H9 (cell line): ENCODE data around the gene COMMD4. TPM values are rescaled to one million over a fixed set of nuclear protein-coding genes. Genes with fewer than 3 reads are reported as not detected.

Experiments
- DNase-seq: peaks from one replicate; pipeline ENCODE4 v3.0.0-alpha.2; 2017
- H2AFZ ChIP-seq: one replicate; pipeline ENCODE4 v1.6.1; 2013; ENCODE audit warnings: mild to moderate bottlenecking, low read length, control low read depth, moderate library complexity
- H2AK5ac ChIP-seq: 2 replicates; pipeline ENCODE4 v1.6.1; 2013; ENCODE audit warnings: low read length, control low read depth, mixed read lengths; ENCODE audit not compliant: insufficient read length
- H2BK120ac ChIP-seq: one replicate; pipeline ENCODE4 v1.6.1; 2013; ENCODE audit warnings: low read depth, mild to moderate bottlenecking, low read length, control low read depth, inconsistent platforms; ENCODE audit not compliant: poor library complexity, severe bottlenecking
- H2BK12ac ChIP-seq: 2 replicates; pipeline ENCODE4 v1.6.1; 2013; ENCODE audit warnings: low read length, control low read depth, mixed read lengths, low read depth; ENCODE audit not compliant: insufficient read length
- H2BK15ac ChIP-seq: 2 replicates; pipeline ENCODE4 v1.6.1; 2013; ENCODE audit warnings: low read depth, low read length, control low read depth
- H2BK20ac ChIP-seq: one replicate; pipeline ENCODE4 v1.6.1; 2013; ENCODE audit warnings: low read depth, mild to moderate bottlenecking, low read length, control low read depth, inconsistent platforms; ENCODE audit not compliant: poor library complexity, severe bottlenecking
- H2BK5ac ChIP-seq: 2 replicates; pipeline ENCODE4 v1.6.1; 2013; ENCODE audit warnings: low read length, control low read depth, mixed read lengths; ENCODE audit not compliant: insufficient read length
- H3K14ac ChIP-seq: 2 replicates; pipeline ENCODE4 v1.6.1; 2013; ENCODE audit warnings: low read length, control low read depth; ENCODE audit not compliant: insufficient read depth
- H3K18ac ChIP-seq: 2 replicates; pipeline ENCODE4 v1.6.1; 2013; ENCODE audit warnings: low read depth, mild to moderate bottlenecking, mixed read lengths, low read length, control low read depth; ENCODE audit not compliant: insufficient read length
- H3K23ac ChIP-seq: 2 replicates; pipeline ENCODE4 v1.6.1; 2013; ENCODE audit warnings: low read length, control low read depth, mixed read lengths, low read depth; ENCODE audit not compliant: insufficient read length
- H3K23me2 ChIP-seq: 2 replicates; pipeline ENCODE4 v1.6.1; 2013; ENCODE audit warnings: low read depth, mild to moderate bottlenecking, mixed read lengths, low read length, control low read depth; ENCODE audit not compliant: insufficient read length, poor library complexity, severe bottlenecking
- H3K27ac ChIP-seq: 2 replicates; pipeline ENCODE4 v1.5.1; 2013; ENCODE audit warnings: low read length, control low read depth, mixed read lengths, low read depth; ENCODE audit not compliant: insufficient read length
- H3K27me3 ChIP-seq: 2 replicates; pipeline ENCODE4 v1.6.1; 2013; ENCODE audit warnings: low read length, control low read depth, inconsistent platforms; ENCODE audit not compliant: insufficient read depth
- H3K4ac ChIP-seq: 2 replicates; pipeline ENCODE4 v1.6.1; 2013; ENCODE audit warnings: low read depth, mild to moderate bottlenecking, control low read depth, inconsistent platforms, low read length, moderate library complexity
- H3K4me1 ChIP-seq: 2 replicates; pipeline ENCODE4 v1.6.1; 2013; ENCODE audit warnings: low read length, control low read depth, inconsistent platforms; ENCODE audit not compliant: insufficient read depth
- H3K4me2 ChIP-seq: 2 replicates; pipeline ENCODE4 v1.6.1; 2013; ENCODE audit warnings: low read length, control low read depth, mixed read lengths; ENCODE audit not compliant: insufficient read length, insufficient read depth
- H3K56ac ChIP-seq: 2 replicates; pipeline ENCODE4 v1.6.1; 2013; ENCODE audit warnings: low read depth, mild to moderate bottlenecking, mixed read lengths, low read length, control low read depth; ENCODE audit not compliant: insufficient read length
- H3K79me1 ChIP-seq: 2 replicates; pipeline ENCODE4 v1.6.1; 2013; ENCODE audit warnings: low read depth, mild to moderate bottlenecking, moderate library complexity, low read length, control low read depth, inconsistent platforms; ENCODE audit not compliant: insufficient read depth, poor library complexity, severe bottlenecking
- H3K79me2 ChIP-seq: 2 replicates; pipeline ENCODE4 v1.6.1; 2013; ENCODE audit warnings: low read length, control low read depth, inconsistent platforms; ENCODE audit not compliant: insufficient read depth
- H3K9ac ChIP-seq: 2 replicates; pipeline ENCODE4 v1.6.1; 2013; ENCODE audit warnings: low read length, control low read depth, mixed read lengths; ENCODE audit not compliant: insufficient read length; ENCODE audit errors: extremely low read depth
- H3K9me3 ChIP-seq: one replicate; pipeline ENCODE4 v1.6.1; 2013; ENCODE audit warnings: low read depth, low read length, inconsistent platforms; ENCODE audit not compliant: control insufficient read depth
- H3T11ph ChIP-seq: one replicate; pipeline ENCODE4 v1.6.1; 2013; ENCODE audit warnings: mild to moderate bottlenecking, low read length, control low read depth, inconsistent platforms
- H4K20me1 ChIP-seq: one replicate; pipeline ENCODE4 v1.6.1; 2013; ENCODE audit not compliant: control insufficient read depth, insufficient read length, insufficient read depth
- H4K5ac ChIP-seq: 2 replicates; pipeline ENCODE4 v1.6.1; 2013; ENCODE audit warnings: low read depth, mild to moderate bottlenecking, mixed read lengths, low read length, control low read depth; ENCODE audit not compliant: insufficient read length
- H4K8ac ChIP-seq: replicated peaks from 2 replicates; pipeline ENCODE4 v1.6.1; 2013; ENCODE audit warnings: low read length, control low read depth, mixed read lengths, low read depth; ENCODE audit not compliant: insufficient read length
- H4K91ac ChIP-seq: 2 replicates; pipeline ENCODE4 v1.6.1; 2013; ENCODE audit warnings: low read depth, mild to moderate bottlenecking, moderate library complexity, mixed read lengths, low read length, control low read depth; ENCODE audit not compliant: insufficient read length
- H3K27ac Mint-ChIP-seq, 3 experiments: 2 replicates in 2 of 3; 3 replicates in 1 of 3; pipeline ENCODE4 v1.8.0; 2020 to 2021; ENCODE audit warnings: mixed read lengths in 3 of 3, mild to moderate bottlenecking in 1 of 3, moderate library complexity in 1 of 3
- H3K27me3 Mint-ChIP-seq: 2 replicates; pipeline ENCODE4 v1.8.0; 2021; ENCODE audit warnings: low read depth, mild to moderate bottlenecking, moderate library complexity, mixed read lengths
- H3K36me3 Mint-ChIP-seq, 3 experiments: 2 replicates in 2 of 3; 3 replicates in 1 of 3; pipeline ENCODE4 v1.8.0; 2020 to 2021; ENCODE audit warnings: low read depth in 3 of 3, mixed read lengths in 3 of 3; ENCODE audit not compliant: insufficient read depth in 1 of 3
- H3K4me1 Mint-ChIP-seq, 2 experiments: 2 replicates each; pipeline ENCODE4 v1.8.0; 2020; ENCODE audit warnings: mixed read lengths in 2 of 2
- H3K4me3 Mint-ChIP-seq, 2 experiments: 2 replicates in 1 of 2; 3 replicates in 1 of 2; pipeline ENCODE4 v1.8.0; 2020 to 2021; ENCODE audit warnings: mild to moderate bottlenecking in 2 of 2, mixed read lengths in 2 of 2, moderate library complexity in 1 of 2
- H3K9me3 Mint-ChIP-seq, 2 experiments: 2 replicates in 1 of 2; 3 replicates in 1 of 2; pipeline ENCODE4 v1.8.0; 2020; ENCODE audit warnings: mild to moderate bottlenecking in 2 of 2, mixed read lengths in 2 of 2, moderate library complexity in 1 of 2
- WGBS: extraction: QIAGEN DNeasy Blood & Tissue Kit; methylation state at CpG from one replicate; pipeline ENCODE4 v1.1.7; 2013; ENCODE audit warnings: missing lambda C conversion rate, low lambda C conversion rate, mixed read lengths; ENCODE audit not compliant: insufficient read length; ENCODE audit errors: extremely low coverage; 5-methylcytosine and 5-hydroxymethylcytosine counted together
- total RNA-seq: library from RNA; stranded (reverse); gene quantifications from 2 replicates; pipeline ENCODE4 v1.2.1, GENCODE V29; 2021
- TF ChIP-seq, protein P1 (sequence below): fragments of 200-600 bp; sonication (generic); conservative IDR thresholded peaks from 3 replicates; pipeline ENCODE4 v1.8.0; 2021; ENCODE audit warnings: antibody characterized with exemption, mild to moderate bottlenecking

The COMMD4 gene
- total RNA-seq, 1 experiment from 2014 or later: 146 TPM

DNA sequence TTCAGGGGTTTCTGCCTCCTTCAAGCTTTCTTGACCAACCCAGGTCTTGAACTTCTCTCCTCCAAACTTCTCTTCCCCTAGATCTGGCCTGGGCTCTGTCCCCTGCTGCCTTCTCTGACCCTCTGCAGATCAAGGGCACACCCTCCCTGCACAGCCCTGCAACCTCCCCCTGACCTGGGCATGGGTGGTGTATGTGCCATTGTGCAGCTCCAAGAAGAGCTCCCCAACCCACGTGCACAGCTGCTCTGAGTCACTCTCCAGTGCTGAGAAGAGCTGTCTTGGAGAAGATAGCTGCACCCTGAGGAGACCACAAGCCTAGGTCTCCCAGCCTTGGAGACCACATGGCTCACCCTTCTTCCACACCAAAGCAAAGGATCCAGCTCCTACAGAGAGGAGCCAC lies 24.5 kb downstream of the COMMD4 start:
- Histone ChIP-seq H2BK15ac (no peak overlapping the region), H3K56ac (no peak overlapping the region), H3K23ac (no peak overlapping the region), H2AK5ac (no peak overlapping the region), H3K27ac (no peak overlapping the region), H3K79me2 (no peaks in the 10 kb centered on the region), H3K23me2 (no peaks in the 10 kb centered on the region), H2BK120ac (no peak overlapping the region), H2BK12ac (no peak overlapping the region), H3K4me1 (no peaks in the 10 kb centered on the region), H3K14ac (no peak overlapping the region), H3K79me1 (no peaks in the 10 kb centered on the region), H3K9ac (no peak overlapping the region), H4K5ac (no peak overlapping the region), H2BK5ac (no peak overlapping the region), H3K18ac (no peak overlapping the region), H3K27me3 (no peaks in the 10 kb centered on the region), H4K20me1 (no peaks in the 10 kb centered on the region), H3K9me3 (no peaks in the 10 kb centered on the region), H2AFZ (no peak overlapping the region), H3T11ph (no peak overlapping the region), H3K4me2 (no peak overlapping the region), H4K91ac (no peak overlapping the region), H3K4ac (no peak overlapping the region), H4K8ac (no peak overlapping the region), H2BK20ac (no peak overlapping the region)
- no peaks in the 10 kb centered on the region; a peak in 1 of 4 replicates for H3K4me1 Mint-ChIP-seq
- H3K4me3 Mint-ChIP-seq: no peak overlapping the region
- 0 out of 7 replicates have a peak overlapping the region, but pooled peaks of 1 of the 3 experiments have one; percentile 46 for H3K27ac Mint-ChIP-seq
- H3K27me3 Mint-ChIP-seq: peaks cover 1% of the 10 kb centered on the region; the same call in 1 of the 2 replicates
- no peaks in the 10 kb centered on the region for H3K9me3 Mint-ChIP-seq
- no peak for DNase-seq
- TF ChIP-seq, protein P1, sequence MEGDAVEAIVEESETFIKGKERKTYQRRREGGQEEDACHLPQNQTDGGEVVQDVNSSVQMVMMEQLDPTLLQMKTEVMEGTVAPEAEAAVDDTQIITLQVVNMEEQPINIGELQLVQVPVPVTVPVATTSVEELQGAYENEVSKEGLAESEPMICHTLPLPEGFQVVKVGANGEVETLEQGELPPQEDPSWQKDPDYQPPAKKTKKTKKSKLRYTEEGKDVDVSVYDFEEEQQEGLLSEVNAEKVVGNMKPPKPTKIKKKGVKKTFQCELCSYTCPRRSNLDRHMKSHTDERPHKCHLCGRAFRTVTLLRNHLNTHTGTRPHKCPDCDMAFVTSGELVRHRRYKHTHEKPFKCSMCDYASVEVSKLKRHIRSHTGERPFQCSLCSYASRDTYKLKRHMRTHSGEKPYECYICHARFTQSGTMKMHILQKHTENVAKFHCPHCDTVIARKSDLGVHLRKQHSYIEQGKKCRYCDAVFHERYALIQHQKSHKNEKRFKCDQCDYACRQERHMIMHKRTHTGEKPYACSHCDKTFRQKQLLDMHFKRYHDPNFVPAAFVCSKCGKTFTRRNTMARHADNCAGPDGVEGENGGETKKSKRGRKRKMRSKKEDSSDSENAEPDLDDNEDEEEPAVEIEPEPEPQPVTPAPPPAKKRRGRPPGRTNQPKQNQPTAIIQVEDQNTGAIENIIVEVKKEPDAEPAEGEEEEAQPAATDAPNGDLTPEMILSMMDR: no peak
- no CpG with 5 or more reads among the region's 1 CpG for WGBS
- peaks cover 10 to 41% (median 35%) of the 10 kb centered on the region in 3 experiments; a peak in 6 of 7 replicates for H3K36me3 Mint-ChIP-seq
